Measurements from ENCODE around the gene FRMD5.

FRMD5 gene

DNA sequence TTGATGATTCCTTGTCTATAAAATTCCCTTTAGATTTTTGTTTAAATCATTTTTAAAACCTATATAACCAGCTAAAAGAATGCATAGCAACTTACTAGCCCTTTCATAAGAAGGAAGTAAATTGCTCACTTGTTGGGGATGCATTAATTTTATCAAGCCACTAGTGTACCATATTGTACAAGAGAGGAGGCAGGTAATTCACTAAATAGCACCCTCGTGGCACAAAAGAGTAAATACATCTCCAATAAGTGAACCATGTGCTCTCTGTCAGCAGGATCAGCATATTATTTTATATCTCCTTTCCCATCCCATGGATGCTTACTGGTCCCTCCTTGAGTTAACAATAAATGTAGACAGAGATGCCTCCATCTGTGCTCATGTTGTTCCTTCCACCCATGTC is 34.3 kb downstream of the FRMD5 start:
- no peak for DNase-seq (ENCODE audit: low read depth)
- no peaks in the 10 kb centered on the region for H3K36me3 ChIP-seq (ENCODE audit: control insufficient read depth, insufficient read depth, low read length, severe bottlenecking)

GRCh38 chr15:44159492-44159891 is 35.6 kb downstream of the FRMD5 start:
- H3K9me3 ChIP-seq (ENCODE audit: control insufficient read depth, low read length): no peaks in the 10 kb centered on the region
- DNase-seq (ENCODE audit: low read depth): no peak
- no peaks in the 10 kb centered on the region for H3K36me3 ChIP-seq (ENCODE audit: control insufficient read depth, insufficient read depth, low read length, severe bottlenecking)
- H3K4me1 ChIP-seq (ENCODE audit: control insufficient read depth, insufficient read depth, low read length): peaks cover 8% of the 10 kb centered on the region
- no peak overlapping the region for H3K9ac ChIP-seq (ENCODE audit: low read length)
- no peak overlapping the region for H3K4me3 ChIP-seq (ENCODE audit: low read length)
- H3K27me3 ChIP-seq (replicated peaks; ENCODE audit: control insufficient read depth, insufficient read depth, low read length): no peaks in the 10 kb centered on the region

More for the DNA sequence above, 34.3 kb downstream of the FRMD5 start:
- no peak overlapping the region for H3K9ac ChIP-seq (ENCODE audit: low read length)
- no peaks in the 10 kb centered on the region for H3K9me3 ChIP-seq (ENCODE audit: control insufficient read depth, low read length)
- H3K4me1 ChIP-seq (ENCODE audit: control insufficient read depth, insufficient read depth, low read length): peaks cover 8% of the 10 kb centered on the region
- H3K4me3 ChIP-seq (ENCODE audit: low read length): no peak overlapping the region
- H3K27me3 ChIP-seq (replicated peaks; ENCODE audit: control insufficient read depth, insufficient read depth, low read length): no peaks in the 10 kb centered on the region

GRCh38 chr15:44158111-44158510 is 37.0 kb downstream of the FRMD5 start:
- no peak for DNase-seq (ENCODE audit: low read depth)
- peaks cover 8% of the 10 kb centered on the region for H3K4me1 ChIP-seq (ENCODE audit: control insufficient read depth, insufficient read depth, low read length)
- no peak overlapping the region for H3K9ac ChIP-seq (ENCODE audit: low read length)
- no peaks in the 10 kb centered on the region for H3K27me3 ChIP-seq (replicated peaks; ENCODE audit: control insufficient read depth, insufficient read depth, low read length)
- H3K9me3 ChIP-seq (ENCODE audit: control insufficient read depth, low read length): no peaks in the 10 kb centered on the region
- H3K4me3 ChIP-seq (ENCODE audit: low read length): no peak overlapping the region
- H3K36me3 ChIP-seq (ENCODE audit: control insufficient read depth, insufficient read depth, low read length, severe bottlenecking): no peaks in the 10 kb centered on the region

- H3K36me3 ChIP-seq (ENCODE audit: control insufficient read depth, insufficient read depth, low read length, severe bottlenecking): no peaks in the 10 kb centered on the region
- no peak overlapping the region for H3K4me3 ChIP-seq (ENCODE audit: low read length)
- peaks cover 8% of the 10 kb centered on the region for H3K4me1 ChIP-seq (ENCODE audit: control insufficient read depth, insufficient read depth, low read length)
- H3K9ac ChIP-seq (ENCODE audit: low read length): no peak overlapping the region
- H3K9me3 ChIP-seq (ENCODE audit: control insufficient read depth, low read length): no peaks in the 10 kb centered on the region
- peak; percentile 76 for DNase-seq (ENCODE audit: low read depth)
- no peaks in the 10 kb centered on the region for H3K27me3 ChIP-seq (replicated peaks; ENCODE audit: control insufficient read depth, insufficient read depth, low read length)
Observed at GRCh38 chr15:44157679-44158078, 37.4 kb downstream of the FRMD5 start.

GRCh38 chr15:44153352-44153751 is 41.7 kb downstream of the FRMD5 start:
- Histone ChIP-seq H3K36me3 (ENCODE audit: control insufficient read depth, insufficient read depth, low read length, severe bottlenecking) (no peaks in the 10 kb centered on the region), H3K9me3 (ENCODE audit: control insufficient read depth, low read length) (no peaks in the 10 kb centered on the region), H3K9ac (ENCODE audit: low read length) (no peak overlapping the region), H3K4me3 (ENCODE audit: low read length) (no peak overlapping the region), H3K4me1 (ENCODE audit: control insufficient read depth, insufficient read depth, low read length) (peaks cover 8% of the 10 kb centered on the region), H3K27me3 (replicated peaks; ENCODE audit: control insufficient read depth, insufficient read depth, low read length) (no peaks in the 10 kb centered on the region)
- no peak for DNase-seq (ENCODE audit: low read depth)

DNA sequence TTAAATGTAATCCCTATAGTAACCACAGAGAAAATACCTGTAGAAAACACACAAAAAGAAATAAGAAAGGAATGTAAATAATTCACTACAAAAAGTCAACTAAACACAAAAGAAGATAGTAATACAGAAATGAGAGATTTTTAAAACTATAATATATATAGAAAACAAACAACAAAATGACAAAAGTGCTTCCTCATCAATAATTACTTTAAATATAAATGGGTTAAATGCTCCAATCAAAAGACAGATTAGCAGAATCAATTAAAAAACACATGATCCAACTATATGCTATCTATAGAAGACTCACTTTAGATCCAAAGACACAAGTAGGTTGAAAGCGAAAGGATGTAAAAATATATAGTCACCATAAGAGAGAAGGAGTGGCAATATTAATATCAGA is 45.8 kb downstream of the FRMD5 start:
- H3K36me3 ChIP-seq (ENCODE audit: control insufficient read depth, insufficient read depth, low read length, severe bottlenecking): no peaks in the 10 kb centered on the region
- no peak for DNase-seq (ENCODE audit: low read depth)
- H3K27me3 ChIP-seq (replicated peaks; ENCODE audit: control insufficient read depth, insufficient read depth, low read length): no peaks in the 10 kb centered on the region
- H3K9me3 ChIP-seq (ENCODE audit: control insufficient read depth, low read length): no peaks in the 10 kb centered on the region
- H3K4me3 ChIP-seq (ENCODE audit: low read length): no peak overlapping the region
- H3K9ac ChIP-seq (ENCODE audit: low read length): no peak overlapping the region
- no peaks in the 10 kb centered on the region for H3K4me1 ChIP-seq (ENCODE audit: control insufficient read depth, insufficient read depth, low read length)

GRCh38 chr15:44148580-44148979 is 46.5 kb downstream of the FRMD5 start:
- no peak for DNase-seq (ENCODE audit: low read depth)

GRCh38 chr15:44147636-44148035 is 47.4 kb downstream of the FRMD5 start:
- no peaks in the 10 kb centered on the region for H3K27me3 ChIP-seq (replicated peaks; ENCODE audit: control insufficient read depth, insufficient read depth, low read length)
- H3K4me3 ChIP-seq (ENCODE audit: low read length): no peak overlapping the region
- H3K9ac ChIP-seq (ENCODE audit: low read length): no peak overlapping the region
- H3K36me3 ChIP-seq (ENCODE audit: control insufficient read depth, insufficient read depth, low read length, severe bottlenecking): no peaks in the 10 kb centered on the region
- no peaks in the 10 kb centered on the region for H3K4me1 ChIP-seq (ENCODE audit: control insufficient read depth, insufficient read depth, low read length)
- H3K9me3 ChIP-seq (ENCODE audit: control insufficient read depth, low read length): no peaks in the 10 kb centered on the region
- DNase-seq (ENCODE audit: low read depth): no peak

More at GRCh38 chr15:44148580-44148979, 46.5 kb downstream of the FRMD5 start:
- Histone ChIP-seq H3K9me3 (ENCODE audit: control insufficient read depth, low read length) (no peaks in the 10 kb centered on the region), H3K36me3 (ENCODE audit: control insufficient read depth, insufficient read depth, low read length, severe bottlenecking) (no peaks in the 10 kb centered on the region), H3K4me1 (ENCODE audit: control insufficient read depth, insufficient read depth, low read length) (no peaks in the 10 kb centered on the region), H3K9ac (ENCODE audit: low read length) (no peak overlapping the region), H3K4me3 (ENCODE audit: low read length) (no peak overlapping the region), H3K27me3 (replicated peaks; ENCODE audit: control insufficient read depth, insufficient read depth, low read length) (no peaks in the 10 kb centered on the region)

DNA sequence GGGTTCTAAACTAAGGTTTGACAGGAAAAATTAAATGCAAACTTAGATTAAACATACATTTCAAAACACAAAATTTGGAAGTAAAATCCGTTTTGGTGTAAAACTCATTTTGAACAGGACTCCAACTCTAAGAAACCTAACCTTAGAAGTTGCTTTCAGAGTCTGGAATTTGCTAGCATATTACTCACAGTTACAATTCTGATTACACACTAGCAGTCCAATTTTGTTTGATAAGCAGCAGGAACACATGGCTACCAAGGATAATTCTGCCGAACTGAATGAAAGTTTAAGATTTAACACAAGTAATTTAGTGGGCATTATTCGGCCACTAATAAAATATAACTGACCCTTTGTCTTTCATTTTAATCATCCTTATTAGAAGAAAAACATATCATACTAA is 49.6 kb downstream of the FRMD5 start:
- Histone ChIP-seq H3K9ac (ENCODE audit: low read length) (no peak overlapping the region), H3K27me3 (replicated peaks; ENCODE audit: control insufficient read depth, insufficient read depth, low read length) (no peaks in the 10 kb centered on the region), H3K9me3 (ENCODE audit: control insufficient read depth, low read length) (no peaks in the 10 kb centered on the region), H3K36me3 (ENCODE audit: control insufficient read depth, insufficient read depth, low read length, severe bottlenecking) (no peaks in the 10 kb centered on the region), H3K4me3 (ENCODE audit: low read length) (no peak overlapping the region), H3K4me1 (ENCODE audit: control insufficient read depth, insufficient read depth, low read length) (no peaks in the 10 kb centered on the region)
- DNase-seq (ENCODE audit: low read depth): no peak

DNA sequence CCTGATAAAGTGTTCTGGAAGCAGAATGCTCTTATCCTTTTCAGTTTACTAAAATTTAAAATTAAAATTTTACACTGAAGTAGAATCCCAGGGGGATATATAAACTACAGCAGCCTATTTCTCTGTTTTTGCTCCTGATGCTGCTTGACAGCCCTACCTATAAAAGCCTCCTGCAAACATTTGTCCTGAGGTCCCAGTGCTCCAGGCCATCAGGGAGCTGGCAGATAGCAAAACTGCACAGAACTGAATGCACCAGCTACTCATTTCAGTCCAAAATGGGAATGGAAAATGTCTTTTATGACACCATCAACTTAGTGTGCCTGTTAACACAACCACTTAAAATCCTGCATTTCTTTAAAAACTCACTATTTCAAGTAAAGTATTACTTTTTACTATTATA is 50.1 kb downstream of the FRMD5 start:
- DNase-seq (ENCODE audit: low read depth): no peak
- Histone ChIP-seq H3K4me3 (ENCODE audit: low read length) (no peak overlapping the region), H3K4me1 (ENCODE audit: control insufficient read depth, insufficient read depth, low read length) (no peaks in the 10 kb centered on the region), H3K27me3 (replicated peaks; ENCODE audit: control insufficient read depth, insufficient read depth, low read length) (no peaks in the 10 kb centered on the region), H3K36me3 (ENCODE audit: control insufficient read depth, insufficient read depth, low read length, severe bottlenecking) (no peaks in the 10 kb centered on the region), H3K9me3 (ENCODE audit: control insufficient read depth, low read length) (no peaks in the 10 kb centered on the region), H3K9ac (ENCODE audit: low read length) (no peak overlapping the region)

DNA sequence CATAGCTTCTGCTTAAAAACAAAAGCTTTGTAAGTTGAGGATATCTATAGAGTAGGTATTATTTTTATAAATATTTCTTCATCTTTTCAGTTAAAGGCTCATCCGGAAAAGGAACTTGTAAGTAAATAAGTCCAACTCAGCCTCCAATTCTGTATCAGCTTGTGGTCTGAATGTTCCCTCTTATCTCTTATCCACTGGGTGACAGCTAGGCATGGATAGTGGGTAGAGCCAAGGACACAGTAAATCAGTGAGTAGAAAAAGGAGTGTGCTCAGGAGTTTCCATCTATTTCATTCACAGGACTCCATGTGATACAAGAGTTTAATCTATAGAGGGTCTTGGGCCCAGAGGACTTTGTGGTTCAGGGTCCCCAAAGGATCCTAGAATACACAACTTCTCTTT is 50.9 kb downstream of the FRMD5 start:
- no peak for DNase-seq (ENCODE audit: low read depth)
- no peak overlapping the region for H3K9ac ChIP-seq (ENCODE audit: low read length)
- H3K4me1 ChIP-seq (ENCODE audit: control insufficient read depth, insufficient read depth, low read length): no peaks in the 10 kb centered on the region
- H3K9me3 ChIP-seq (ENCODE audit: control insufficient read depth, low read length): no peaks in the 10 kb centered on the region
- no peak overlapping the region for H3K4me3 ChIP-seq (ENCODE audit: low read length)
- no peaks in the 10 kb centered on the region for H3K36me3 ChIP-seq (ENCODE audit: control insufficient read depth, insufficient read depth, low read length, severe bottlenecking)
- no peaks in the 10 kb centered on the region for H3K27me3 ChIP-seq (replicated peaks; ENCODE audit: control insufficient read depth, insufficient read depth, low read length)

GRCh38 chr15:44137750-44138149 is 57.3 kb downstream of the FRMD5 start:
- no peaks in the 10 kb centered on the region for H3K27me3 ChIP-seq (replicated peaks; ENCODE audit: control insufficient read depth, insufficient read depth, low read length)

More at GRCh38 chr15:44137750-44138149, 57.3 kb downstream of the FRMD5 start:
- no peaks in the 10 kb centered on the region for H3K36me3 ChIP-seq (ENCODE audit: control insufficient read depth, insufficient read depth, low read length, severe bottlenecking)
- H3K9ac ChIP-seq (ENCODE audit: low read length): no peak overlapping the region
- peak; percentile 10 for DNase-seq (ENCODE audit: low read depth)
- H3K4me1 ChIP-seq (ENCODE audit: control insufficient read depth, insufficient read depth, low read length): no peaks in the 10 kb centered on the region
- no peak overlapping the region for H3K4me3 ChIP-seq (ENCODE audit: low read length)
- no peaks in the 10 kb centered on the region for H3K9me3 ChIP-seq (ENCODE audit: control insufficient read depth, low read length)

Measured in adipocyte (in vitro differentiated cells).